Immature natural killer cell (primary cell): ENCODE measurements around the gene EIF2AK2. TPM values are rescaled to one million over a fixed set of nuclear protein-coding genes. Genes with fewer than 3 reads are reported as not detected.
"Not testable (repeated sequence)": the region's sequence is repeated elsewhere in the genome, so short reads cannot be mapped to it uniquely, and the experiment has no call there.

Experiments
- DNase-seq, 3 donors: peaks; one replicate each; pipeline ENCODE4 v3.0.0; 2022; ENCODE audit warnings: mixed read lengths in 1 of 3
- H3K27ac Mint-ChIP-seq, 6 donors: one replicate each; pipeline ENCODE4 v1.8.0; 2020; ENCODE audit warnings: mixed read lengths in 6 of 6, mild to moderate bottlenecking in 5 of 6, inconsistent platforms in 4 of 6, moderate library complexity in 3 of 6
- H3K27me3 Mint-ChIP-seq, 3 donors: one replicate each; pipeline ENCODE4 v1.8.0; 2020 to 2021; ENCODE audit warnings: low read depth in 3 of 3, mild to moderate bottlenecking in 3 of 3, mixed read lengths in 3 of 3, moderate library complexity in 3 of 3, inconsistent platforms in 1 of 3
- H3K36me3 Mint-ChIP-seq, 3 donors: one replicate each; pipeline ENCODE4 v1.8.0; 2020; ENCODE audit warnings: mixed read lengths in 3 of 3, inconsistent platforms in 2 of 3, mild to moderate bottlenecking in 2 of 3
- H3K4me1 Mint-ChIP-seq, 2 donors: one replicate each; pipeline ENCODE4 v1.8.0; 2020; ENCODE audit warnings: inconsistent platforms in 2 of 2, mild to moderate bottlenecking in 2 of 2, mixed read lengths in 2 of 2, moderate library complexity in 1 of 2
- H3K4me3 Mint-ChIP-seq, 5 donors: one replicate each; pipeline ENCODE4 v1.8.0; 2020; ENCODE audit warnings: mild to moderate bottlenecking in 5 of 5, mixed read lengths in 5 of 5, inconsistent platforms in 3 of 5, moderate library complexity in 3 of 5
- H3K9me3 Mint-ChIP-seq, 6 donors: one replicate each; pipeline ENCODE4 v1.8.0; 2020; ENCODE audit warnings: mild to moderate bottlenecking in 6 of 6, mixed read lengths in 6 of 6, inconsistent platforms in 4 of 6, moderate library complexity in 3 of 6
- polyA plus RNA-seq, 3 donors: library from polyadenylated mRNA; unstranded; fragments of 300-500 nt; fragmentation: Illumina TruSeq; gene quantifications; one replicate each; pipeline ENCODE4 v1.2.3, GENCODE V29; 2021

The EIF2AK2 gene
- 10 to 100 TPM; 16.4 to 48.1 (median 22.2) TPM for polyA plus RNA-seq

- DNase-seq: peak; percentile 80 to 84 (median 84)
- Mint-ChIP-seq H3K9me3 (no peaks in the 10 kb centered on the region), H3K27ac (peak within 1 kb of the TSS; percentile 80 to 93 (median 90)), H3K4me1 (peaks cover 36 to 45% of the 10 kb centered on the region in 2 donors), H3K27me3 (peaks cover 0 to 5% (median 0%) of the 10 kb centered on the region in 3 donors), H3K4me3 (peak within 1 kb of the TSS; percentile 87 to 93 (median 90)), H3K36me3 (peaks cover 0 to 20% (median 8%) of the 10 kb centered on the region in 3 donors)
Measured at GRCh38 chr2:37156857-37157714, at the start of gene EIF2AK2. TSS of gene EIF2AK2 (minus strand) at chr2:37156980. CDS start at chr2:37147806, 9,174 bp downstream.

GRCh38 chr2:37205689-37206341, 49.0 kb upstream of the EIF2AK2 start:
- no peak overlapping the region for H3K4me3 Mint-ChIP-seq
- H3K4me1 Mint-ChIP-seq: peaks cover 12 to 70% of the 10 kb centered on the region in 2 donors
- H3K9me3 Mint-ChIP-seq: peaks cover 0 to 16% (median 8%) of the 10 kb centered on the region in 6 donors
- H3K27ac Mint-ChIP-seq: no peak overlapping the region
- peaks cover 60 to 81% (median 77%) of the 10 kb centered on the region in 3 donors for H3K36me3 Mint-ChIP-seq
- peaks cover 0 to 5% (median 2%) of the 10 kb centered on the region in 3 donors for H3K27me3 Mint-ChIP-seq
- DNase-seq: no peak

GRCh38 chr2:37205071-37205661, 48.4 kb upstream of the EIF2AK2 start:
- not testable (repeated sequence) for DNase-seq, H3K4me3 Mint-ChIP-seq, H3K27me3 Mint-ChIP-seq
- Mint-ChIP-seq H3K4me1 (peaks cover 16 to 76% of the 10 kb centered on the region in 2 donors), H3K27ac (peak overlapping the region in 1 of 6 donors; percentile 48), H3K36me3 (peaks cover 55 to 76% (median 72%) of the 10 kb centered on the region in 3 donors), H3K9me3 (peaks cover 0 to 15% (median 8%) of the 10 kb centered on the region in 6 donors)

GRCh38 chr2:37203708-37204107, 46.9 kb upstream of the EIF2AK2 start:
- H3K36me3 Mint-ChIP-seq: peaks cover 41 to 66% (median 58%) of the 10 kb centered on the region in 3 donors
- peaks cover 19 to 81% of the 10 kb centered on the region in 2 donors for H3K4me1 Mint-ChIP-seq
- peaks cover 0 to 12% (median 8%) of the 10 kb centered on the region in 6 donors for H3K9me3 Mint-ChIP-seq
- H3K27ac Mint-ChIP-seq: peak overlapping the region in 4 of 6 donors; percentile 17 to 82 (median 26)
- DNase-seq: no peak
- no peak overlapping the region for H3K4me3 Mint-ChIP-seq
- H3K27me3 Mint-ChIP-seq: peaks cover 0 to 3% (median 1%) of the 10 kb centered on the region in 3 donors

GRCh38 chr2:37201766-37202165, 45.0 kb upstream of the EIF2AK2 start:
- peak; percentile 39 to 52 (median 52) for DNase-seq
- Mint-ChIP-seq H3K27me3 (peaks cover 0 to 1% (median under 1%) of the 10 kb centered on the region in 3 donors), H3K9me3 (peaks cover 0 to 3% (median 0%) of the 10 kb centered on the region in 6 donors), H3K4me3 (peak overlapping the region; percentile 40 to 67 (median 62)), H3K4me1 (peaks cover 29 to 81% of the 10 kb centered on the region in 2 donors), H3K36me3 (peaks cover 21 to 47% (median 38%) of the 10 kb centered on the region in 3 donors), H3K27ac (peak overlapping the region; percentile 47 to 87 (median 84))

- peaks cover 0 to 3% (median 0%) of the 10 kb centered on the region in 6 donors for H3K9me3 Mint-ChIP-seq
- H3K4me1 Mint-ChIP-seq: peaks cover 30 to 83% of the 10 kb centered on the region in 2 donors
- H3K27me3 Mint-ChIP-seq: peaks cover 3 to 5% (median 4%) of the 10 kb centered on the region in 3 donors
- peaks cover 18 to 43% (median 33%) of the 10 kb centered on the region in 3 donors for H3K36me3 Mint-ChIP-seq
- H3K4me3 Mint-ChIP-seq: no peak overlapping the region
- H3K27ac Mint-ChIP-seq: peak overlapping the region; percentile 40 to 86 (median 66)
- DNase-seq: no peak
Measured at GRCh38 chr2:37201208-37201607, 44.4 kb upstream of the EIF2AK2 start.

- H3K27ac Mint-ChIP-seq: peak overlapping the region in 1 of 6 donors; percentile 24
- H3K9me3 Mint-ChIP-seq: peaks cover 0 to 2% (median 0%) of the 10 kb centered on the region in 6 donors
- DNase-seq: no peak
- H3K36me3 Mint-ChIP-seq: peaks cover 3 to 18% (median 8%) of the 10 kb centered on the region in 3 donors
- H3K4me3 Mint-ChIP-seq: peak overlapping the region in 2 of 5 donors; percentile 27 to 42
- H3K27me3 Mint-ChIP-seq: peaks cover 5 to 7% (median 6%) of the 10 kb centered on the region in 3 donors
- peaks cover 32 to 70% of the 10 kb centered on the region in 2 donors for H3K4me1 Mint-ChIP-seq
Measured at GRCh38 chr2:37198681-37199065, 41.9 kb upstream of the EIF2AK2 start.

- peak; percentile 86 to 91 (median 89) for DNase-seq
Measured at GRCh38 chr2:37196320-37197195, 39.8 kb upstream of the EIF2AK2 start, which contains the start of gene CEBPZOS. TSS of gene CEBPZOS (plus strand) at chr2:37196496. CDS start at chr2:37199705, 3,209 bp downstream.

GRCh38 chr2:37195862-37196319, 39.1 kb upstream of the EIF2AK2 start:
- H3K27me3 Mint-ChIP-seq, H3K36me3 Mint-ChIP-seq, DNase-seq, H3K9me3 Mint-ChIP-seq: not testable (repeated sequence)
- peaks cover 24 to 43% of the 10 kb centered on the region in 2 donors for H3K4me1 Mint-ChIP-seq
- peak overlapping the region; percentile 91 to 100 (median 99) for H3K27ac Mint-ChIP-seq
- H3K4me3 Mint-ChIP-seq: peak overlapping the region; percentile 96 to 100 (median 98)

More at GRCh38 chr2:37196320-37197195, 39.8 kb upstream of the EIF2AK2 start, which contains the start of gene CEBPZOS:
- Mint-ChIP-seq H3K36me3 (peaks cover 0 to 5% (median 0%) of the 10 kb centered on the region in 3 donors), H3K27ac (peak within 1 kb of the TSS; percentile 91 to 100 (median 99)), H3K4me1 (peaks cover 24 to 50% of the 10 kb centered on the region in 2 donors), H3K4me3 (peak within 1 kb of the TSS; percentile 96 to 100 (median 98)), H3K27me3 (peaks cover 5 to 6% (median 6%) of the 10 kb centered on the region in 3 donors), H3K9me3 (peaks cover 0 to 2% (median 0%) of the 10 kb centered on the region in 6 donors)

GRCh38 chr2:37192551-37192950, 35.8 kb upstream of the EIF2AK2 start:
- no peak overlapping the region for H3K4me3 Mint-ChIP-seq
- no peaks in the 10 kb centered on the region for H3K36me3 Mint-ChIP-seq
- no peak overlapping the region for H3K27ac Mint-ChIP-seq
- no peak for DNase-seq
- H3K9me3 Mint-ChIP-seq: peaks cover 0 to 2% (median 0%) of the 10 kb centered on the region in 6 donors
- H3K4me1 Mint-ChIP-seq: peaks cover 14 to 16% of the 10 kb centered on the region in 2 donors
- H3K27me3 Mint-ChIP-seq: peaks cover 5 to 10% (median 6%) of the 10 kb centered on the region in 3 donors

GRCh38 chr2:37191747-37192146, 35.0 kb upstream of the EIF2AK2 start:
- no peak overlapping the region for H3K4me3 Mint-ChIP-seq
- H3K36me3 Mint-ChIP-seq: no peaks in the 10 kb centered on the region
- peaks cover 6 to 8% of the 10 kb centered on the region in 2 donors for H3K4me1 Mint-ChIP-seq
- peaks cover 0 to 2% (median 0%) of the 10 kb centered on the region in 6 donors for H3K9me3 Mint-ChIP-seq
- H3K27ac Mint-ChIP-seq: no peak overlapping the region
- peaks cover 6 to 10% (median 8%) of the 10 kb centered on the region in 3 donors for H3K27me3 Mint-ChIP-seq
- DNase-seq: no peak

- peaks cover 2 to 7% (median 5%) of the 10 kb centered on the region in 3 donors for H3K27me3 Mint-ChIP-seq
- H3K4me1 Mint-ChIP-seq: peaks cover 3 to 4% of the 10 kb centered on the region in 2 donors
- no peak overlapping the region for H3K27ac Mint-ChIP-seq
- no peak for DNase-seq
- no peaks in the 10 kb centered on the region for H3K36me3 Mint-ChIP-seq
- no peak overlapping the region for H3K4me3 Mint-ChIP-seq
- peaks cover 0 to under 1% (median 0%) of the 10 kb centered on the region in 6 donors for H3K9me3 Mint-ChIP-seq
Measured at GRCh38 chr2:37191253-37191652, 34.5 kb upstream of the EIF2AK2 start.
